GM21619 (cell line): ENCODE data around the gene TBRG4.
A peak's percentile ranks its signal among the peaks of the same experiment; 100 is the strongest.
"Not testable (repeated sequence)": the region's sequence is repeated elsewhere in the genome, so short reads cannot be mapped to it uniquely, and the experiment has no call there.

Experiments used
- ATAC-seq: cut with Tn5 transposase; IDR thresholded peaks from one replicate; pipeline ENCODE4 v1.9.1; 2021; ENCODE audit not compliant: unreplicated experiment

Gene TBRG4

DNA sequence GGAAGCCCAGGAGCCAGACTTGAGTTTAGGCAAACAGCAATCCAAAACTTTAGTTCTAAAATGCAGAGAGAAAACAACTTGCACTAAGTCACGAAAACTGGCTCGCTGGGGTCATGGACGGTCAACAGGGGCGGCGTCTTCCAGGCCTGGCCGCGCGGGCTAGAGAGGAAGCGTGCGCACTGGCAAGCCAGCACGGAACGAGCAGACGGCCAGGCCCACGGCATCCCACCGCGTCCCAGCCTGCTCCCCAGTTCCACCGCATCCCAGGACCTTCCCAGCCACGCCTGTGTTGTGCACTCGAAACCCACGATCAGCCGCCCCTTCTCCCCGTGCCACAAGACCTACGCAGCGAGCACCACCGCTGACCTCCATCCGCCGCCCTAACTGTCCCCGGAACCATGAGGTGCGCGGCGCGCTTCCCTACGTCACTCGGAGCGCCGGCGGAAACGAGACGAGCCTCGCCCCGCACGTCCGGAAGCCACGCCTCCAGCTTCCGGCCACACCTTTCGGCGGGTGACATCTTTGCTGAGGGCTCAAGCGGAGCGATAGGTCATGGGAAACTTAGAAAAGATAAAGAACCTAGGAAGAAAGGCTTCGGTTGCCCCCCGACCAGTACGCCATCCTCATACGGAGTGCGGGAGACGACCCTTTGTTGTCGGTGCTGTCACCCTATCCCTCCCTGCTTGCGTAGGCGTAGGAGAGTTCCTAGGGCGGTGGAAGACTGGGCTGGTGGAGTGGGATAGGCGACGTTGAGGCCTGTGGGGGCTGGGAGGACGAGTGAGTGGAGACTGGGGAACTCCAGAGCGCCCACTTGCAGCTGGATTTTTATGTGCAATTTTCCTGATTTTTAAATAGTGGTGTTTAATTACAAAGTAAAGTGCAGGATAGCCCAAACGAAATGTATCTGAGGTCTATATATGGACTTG is at the start of gene TBRG4:
Gene TBRG4 (minus strand): TSS at position 400 of the 926 bp plus-strand sequence. CDS start 2,460 bp downstream, outside the sequence.
- ATAC-seq: peak; percentile 96

DNA sequence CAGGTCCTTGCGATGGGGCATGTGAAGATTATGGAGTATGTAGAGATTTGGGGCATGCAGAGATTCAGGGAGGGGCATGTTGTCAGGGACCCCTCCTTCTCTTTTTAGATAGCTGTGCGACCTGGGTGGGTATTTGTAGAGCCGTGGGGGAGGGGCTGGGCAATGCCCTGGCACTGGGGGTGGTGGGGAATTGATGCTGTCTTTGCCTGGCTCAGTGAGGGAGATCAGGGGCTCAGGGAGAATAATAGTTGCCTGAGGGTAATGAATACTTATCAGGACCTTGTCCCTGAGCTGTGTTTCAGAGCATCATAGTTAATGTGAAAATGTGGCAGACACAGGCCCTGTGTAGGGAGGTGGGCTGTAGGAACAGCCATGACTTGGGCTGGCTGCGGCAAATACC is 49.6 kb upstream of the TBRG4 start:
- ATAC-seq: no peak

DNA sequence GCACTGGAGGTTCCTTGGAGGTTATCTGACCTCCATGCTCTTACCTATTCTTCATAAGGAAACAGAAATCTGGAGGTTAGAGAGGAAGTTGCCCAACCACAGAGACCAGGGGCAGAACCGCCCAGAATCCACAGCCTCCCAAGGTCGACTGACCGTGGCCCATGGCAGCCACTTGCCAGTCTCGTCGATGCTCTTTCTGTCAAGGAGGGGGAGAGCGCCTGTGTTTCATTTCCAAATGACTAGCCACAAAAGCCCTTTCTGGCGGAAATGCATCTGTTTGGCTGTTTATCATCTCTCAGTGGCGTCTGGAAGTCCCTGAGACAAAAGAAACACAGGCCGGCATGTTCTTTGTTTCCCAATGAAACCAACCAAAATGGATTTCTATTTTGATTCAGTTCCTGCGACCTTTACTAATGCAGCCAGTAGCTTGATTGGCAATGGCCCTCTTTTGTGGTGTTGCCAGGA is 49.0 kb upstream of the TBRG4 start:
- peak; percentile 56 for ATAC-seq

DNA sequence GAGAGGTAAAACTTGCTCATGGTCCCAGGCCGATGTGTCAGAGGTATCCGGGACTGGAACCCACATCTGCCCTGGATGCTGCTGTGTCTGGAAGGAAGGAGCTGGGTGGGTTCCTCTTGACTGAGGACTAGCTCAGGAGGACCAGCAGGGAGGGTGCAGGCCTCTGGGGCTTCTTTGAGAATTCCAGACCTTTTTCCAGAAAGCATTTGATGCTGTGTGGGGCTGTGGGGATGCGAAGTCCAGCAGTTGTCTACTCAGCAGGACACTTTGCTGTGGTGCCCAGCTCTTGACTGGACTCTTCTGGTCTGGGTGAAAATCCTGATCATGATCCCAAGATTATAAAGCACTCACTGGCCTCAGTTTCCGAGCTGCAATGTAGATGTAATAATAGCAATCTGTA is 47.8 kb upstream of the TBRG4 start:
- ATAC-seq: no peak

DNA sequence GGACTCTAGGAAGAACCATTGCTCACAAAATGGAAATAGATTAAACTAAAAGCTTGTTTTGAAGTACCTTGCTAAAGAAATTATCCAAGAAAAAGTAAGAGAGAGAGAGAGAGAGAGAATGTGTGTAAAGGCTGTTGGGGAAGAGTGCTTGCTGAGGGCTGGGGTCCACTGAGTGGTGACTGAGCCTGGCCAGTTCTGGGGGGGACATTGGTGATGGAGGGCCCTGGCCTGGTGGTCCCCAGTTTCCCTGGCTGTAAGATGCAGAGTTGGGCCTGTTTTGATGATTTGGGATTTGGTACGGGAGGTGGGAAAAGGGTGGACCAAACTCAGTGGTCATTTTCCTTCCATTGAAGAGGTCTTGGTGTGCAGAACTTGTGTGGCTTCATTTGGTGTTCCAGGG is 47.0 kb upstream of the TBRG4 start:
- no peak for ATAC-seq

DNA sequence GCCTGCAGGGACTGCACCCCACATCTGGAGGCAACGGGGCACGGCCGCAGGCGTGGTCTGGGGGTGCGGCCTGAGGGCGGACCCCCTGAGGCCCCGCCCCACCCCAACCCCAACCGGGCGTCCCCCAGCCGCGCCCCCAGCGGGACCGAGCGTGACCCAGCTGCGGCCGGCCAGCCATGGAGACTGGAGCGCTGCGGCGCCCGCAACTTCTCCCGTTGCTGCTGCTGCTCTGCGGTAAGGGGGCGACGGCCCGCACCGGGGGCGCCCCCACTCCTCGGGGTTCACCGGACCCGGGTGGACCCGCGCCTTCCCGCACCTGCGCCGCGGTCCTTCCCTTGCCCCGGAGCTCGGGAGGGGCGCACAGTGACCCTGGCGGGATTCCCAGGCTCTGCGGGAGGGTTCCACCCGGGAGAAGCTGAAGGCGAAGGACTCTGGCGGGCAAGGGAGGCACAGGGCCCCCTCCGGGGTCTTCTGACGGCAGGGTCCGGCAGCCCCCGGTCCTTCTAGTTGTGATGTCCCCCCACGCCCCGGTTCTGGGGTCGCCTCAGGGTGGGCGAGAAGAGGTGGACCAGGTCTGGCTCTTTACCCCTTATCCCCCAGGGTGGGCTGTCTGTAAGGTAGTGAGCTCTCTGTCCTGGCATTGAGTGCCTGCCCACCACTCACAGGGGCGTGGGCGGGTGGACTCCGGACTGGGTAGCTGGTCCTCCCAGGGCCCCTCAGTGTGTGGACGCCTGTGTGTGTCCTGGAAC is 46.3 kb upstream of the TBRG4 start, which contains the start of gene RAMP3:
Gene RAMP3 (plus strand): TSS at position 139 of the 749 bp plus-strand sequence. CDS start 38 bp downstream, at position 177.
- no peak for ATAC-seq

DNA sequence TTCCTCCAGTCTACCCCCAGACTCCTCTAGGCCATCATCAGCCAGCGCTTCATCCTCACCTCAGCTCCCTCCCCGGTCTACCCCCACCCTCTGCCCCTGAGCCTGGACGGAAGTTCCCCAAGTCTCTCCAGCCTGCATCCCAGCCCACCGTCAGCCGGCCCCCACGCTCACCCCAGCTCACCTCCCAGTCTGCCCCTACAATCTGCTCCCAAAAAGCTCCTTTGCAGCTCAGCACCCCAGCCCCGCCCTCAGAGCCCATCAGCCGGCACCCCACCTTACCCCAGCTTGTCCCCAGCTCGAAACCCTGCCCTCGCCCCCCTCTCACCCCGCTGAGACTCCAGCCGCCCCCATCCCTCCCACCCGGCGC is 45.8 kb upstream of the TBRG4 start:
- ATAC-seq: no peak

DNA sequence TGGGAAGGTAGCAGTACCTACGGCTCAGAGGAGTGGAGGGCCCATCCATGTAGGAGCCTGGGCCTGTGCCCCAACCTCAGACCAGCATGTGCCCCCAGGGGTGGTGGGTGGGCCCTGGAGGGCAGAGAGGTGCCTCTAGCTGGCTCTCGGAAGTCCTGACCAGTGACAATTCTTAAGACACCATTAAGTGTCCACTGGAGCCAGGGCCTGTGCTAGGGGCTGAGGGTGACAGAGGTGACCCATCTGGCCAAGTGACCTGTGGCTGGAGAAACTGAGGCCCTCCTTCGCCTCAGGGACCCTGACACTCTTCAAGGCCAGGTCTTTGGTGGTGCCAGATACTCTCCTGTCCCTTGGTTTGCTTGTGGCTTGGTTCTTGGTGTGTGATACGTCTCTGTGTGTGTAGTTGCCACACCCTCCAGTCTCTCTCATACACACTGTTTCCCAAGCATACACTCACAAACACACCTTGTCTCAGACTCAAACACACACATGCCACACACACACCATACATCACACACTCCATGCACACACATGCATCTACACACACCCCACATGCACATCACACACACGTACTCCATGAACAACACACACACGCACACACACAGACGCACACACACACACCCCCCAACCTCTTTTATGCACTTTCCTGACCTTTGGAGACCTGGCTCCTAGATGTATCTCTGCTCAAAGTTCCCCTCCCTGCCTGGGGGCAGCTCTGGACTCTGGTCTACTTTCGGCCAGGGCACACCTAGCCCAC is 45.2 kb upstream of the TBRG4 start:
- no peak for ATAC-seq

DNA sequence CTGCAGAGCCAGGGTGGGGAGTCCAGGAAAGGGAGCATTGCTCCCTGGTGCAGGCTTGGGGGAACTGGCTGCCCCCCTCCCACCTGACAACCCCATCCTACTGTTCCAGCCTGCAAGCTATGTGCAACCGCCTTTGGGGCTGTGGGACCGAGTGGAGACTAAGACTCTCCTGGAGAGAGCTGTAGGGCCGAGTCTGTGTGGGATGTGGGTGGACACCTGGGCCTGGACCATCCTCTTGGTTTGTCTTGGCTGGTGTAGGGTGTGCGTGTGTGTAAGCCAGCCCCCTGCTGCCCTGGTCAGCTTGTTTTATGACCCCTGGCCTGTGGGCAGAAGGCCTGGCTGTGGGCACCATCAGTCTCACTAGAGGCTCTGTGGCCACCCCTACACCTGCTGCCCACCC is 44.4 kb upstream of the TBRG4 start:
- no peak for ATAC-seq

DNA sequence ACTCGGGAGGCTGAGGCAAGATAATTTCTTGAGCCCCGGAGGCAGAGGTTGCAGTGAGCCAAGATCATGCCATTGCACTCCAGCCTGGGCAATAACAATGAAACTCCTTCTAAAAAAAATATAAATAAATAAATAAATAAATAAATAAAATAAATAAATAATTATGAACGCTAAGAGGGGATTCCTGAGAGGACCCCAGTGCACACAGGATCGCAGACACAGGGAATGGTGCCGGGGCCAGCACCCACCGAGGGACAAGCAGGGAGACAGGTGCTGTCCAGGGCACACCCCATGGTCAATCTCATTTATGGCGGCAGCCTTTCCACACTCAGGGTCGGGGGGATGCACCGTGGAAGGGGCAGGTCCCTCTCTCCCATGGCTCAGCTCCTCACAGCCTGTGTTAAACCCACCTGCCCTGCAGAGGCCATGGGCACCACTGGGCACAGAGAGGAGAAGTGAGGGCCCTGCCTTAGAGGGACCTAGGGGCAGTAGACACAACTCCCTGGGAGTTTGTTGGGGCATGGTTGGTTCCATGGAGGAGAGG is 43.9 kb upstream of the TBRG4 start:
- no peak for ATAC-seq

DNA sequence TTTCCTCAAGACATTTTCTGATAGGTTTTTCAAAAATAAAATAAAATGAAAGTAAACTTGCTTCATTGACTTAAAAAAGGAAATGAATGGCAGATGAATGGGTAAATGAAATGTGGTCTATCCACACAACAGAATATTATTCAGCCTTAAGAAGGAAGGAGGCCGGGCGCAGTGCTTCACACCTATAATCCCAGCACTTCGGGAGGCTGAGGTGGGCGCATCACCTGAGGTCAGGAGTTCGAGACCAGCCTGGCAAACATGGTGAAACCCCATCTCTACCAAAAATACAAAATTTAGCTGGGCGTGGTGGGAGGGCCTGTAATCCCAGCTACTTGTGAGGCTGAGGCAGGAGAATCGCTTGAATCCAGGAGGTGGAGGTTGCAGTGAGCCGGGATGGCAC is 42.4 kb upstream of the TBRG4 start:
- ATAC-seq: not testable (repeated sequence)

DNA sequence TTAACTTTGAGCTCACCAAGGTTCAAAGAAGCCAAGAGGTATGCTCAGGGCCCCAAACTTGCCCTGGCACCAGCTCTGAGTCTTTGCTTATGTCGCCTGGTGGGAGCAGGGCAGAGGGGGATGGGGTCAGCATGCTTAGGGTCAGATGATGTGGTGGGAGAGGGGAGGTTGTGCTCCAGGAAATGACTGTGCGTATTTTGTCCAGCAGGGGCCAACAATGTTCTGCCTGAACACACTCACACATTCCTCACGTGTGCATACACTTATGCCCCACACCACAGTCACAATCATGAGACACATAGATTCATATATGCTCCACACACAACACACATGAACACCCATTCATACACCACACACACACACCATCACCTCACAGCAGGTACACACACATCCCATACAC is 41.7 kb upstream of the TBRG4 start:
- ATAC-seq: no peak

DNA sequence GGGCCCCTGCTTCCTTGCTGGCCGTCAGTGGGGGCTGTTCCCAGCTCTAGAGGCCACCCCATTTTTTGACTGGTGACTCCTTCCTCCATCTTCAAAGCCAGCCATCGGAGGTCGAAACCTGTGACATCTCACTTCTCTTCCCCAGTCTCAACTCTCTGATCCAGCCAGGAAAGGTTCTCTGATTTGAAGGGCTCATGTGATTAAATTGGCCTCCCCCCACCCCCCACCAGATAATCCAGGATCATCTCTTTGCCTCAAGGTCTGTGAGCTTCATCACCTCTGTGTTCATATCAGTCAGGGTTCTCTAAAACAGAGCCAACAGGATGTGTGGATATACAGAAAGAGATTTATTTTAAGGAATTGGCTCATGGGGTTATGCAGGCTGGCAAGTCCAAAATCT is 40.5 kb upstream of the TBRG4 start:
- no peak for ATAC-seq

DNA sequence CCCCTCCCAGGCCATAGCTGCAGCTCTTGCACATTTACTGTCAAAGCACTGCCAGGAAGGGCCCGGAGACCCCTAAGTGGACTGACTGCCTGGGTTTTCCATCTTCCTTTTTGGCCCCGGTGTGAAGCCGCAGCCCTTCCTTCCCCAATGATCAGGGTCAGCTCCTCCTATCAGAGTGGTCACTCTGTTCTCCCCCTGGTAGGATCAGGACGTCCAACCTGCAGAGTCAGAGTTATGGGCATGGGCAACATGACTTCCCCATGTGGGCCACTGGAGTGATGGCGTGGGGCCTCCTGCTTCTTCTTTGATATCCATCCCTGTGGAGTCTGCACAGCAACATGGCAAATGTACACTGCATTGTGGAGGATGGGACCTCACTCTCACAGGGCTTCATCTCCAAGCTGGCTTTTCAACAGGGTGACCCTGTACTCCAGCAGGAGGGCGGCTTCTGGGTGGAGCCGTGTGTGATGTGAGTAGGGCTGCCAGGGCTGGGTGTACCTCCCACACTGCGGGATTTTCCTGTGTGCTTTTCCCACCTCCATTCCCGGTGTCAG is 39.7 kb upstream of the TBRG4 start:
- no peak for ATAC-seq

DNA sequence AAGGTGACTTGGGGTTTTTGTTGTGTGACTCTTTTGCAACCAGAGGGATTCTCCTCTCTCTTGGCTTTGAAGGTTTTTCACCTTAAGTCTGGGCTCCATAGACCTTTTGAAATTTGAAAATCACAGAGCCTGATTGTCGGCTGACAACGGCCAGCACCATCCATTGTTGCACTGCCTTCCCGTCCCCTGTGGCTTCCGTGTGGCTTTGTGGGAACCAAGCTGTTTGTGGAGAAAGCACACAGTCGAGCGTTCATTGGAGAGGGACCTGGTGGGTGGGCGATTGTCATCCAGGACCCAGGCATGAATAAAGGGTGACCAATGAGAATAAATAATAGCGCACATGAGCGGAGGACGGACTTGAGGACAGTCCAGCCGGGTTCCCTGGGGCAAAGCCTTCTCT is 38.7 kb upstream of the TBRG4 start:
- no peak for ATAC-seq

DNA sequence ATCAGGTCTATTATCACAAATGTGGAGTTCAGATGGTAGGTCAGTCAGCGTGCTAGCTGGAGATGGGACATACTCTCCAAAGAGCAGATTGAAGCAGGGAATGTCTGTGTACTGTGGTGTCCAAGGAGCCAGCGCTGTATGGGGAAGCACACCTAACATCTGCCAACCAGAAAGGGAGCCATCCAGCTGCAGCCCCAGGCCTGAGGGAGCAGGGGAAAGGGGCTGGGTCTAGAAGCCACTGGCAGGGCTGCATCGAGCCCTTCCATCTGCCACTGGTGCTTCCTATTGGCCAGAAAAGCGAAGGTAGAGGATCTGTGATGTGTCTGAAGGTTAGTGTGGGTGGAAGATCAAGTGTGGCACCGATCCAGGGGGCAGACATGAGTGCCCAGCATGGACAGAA is 38.1 kb upstream of the TBRG4 start:
- ATAC-seq: no peak

DNA sequence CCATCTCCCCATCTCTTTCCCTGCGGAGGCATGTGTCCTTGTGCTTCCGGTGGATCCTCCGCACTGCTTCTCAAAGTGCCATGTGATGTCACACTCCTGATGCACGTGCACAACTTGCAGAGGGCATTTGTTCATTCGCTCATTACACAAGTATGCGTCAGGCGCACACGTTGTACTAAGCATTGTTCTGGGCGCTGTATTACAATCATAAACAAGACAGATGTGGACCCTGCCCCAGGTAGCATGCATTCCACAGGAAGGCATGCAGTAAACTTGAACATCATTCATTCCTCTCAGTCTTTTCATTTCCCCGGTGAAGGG is 37.1 kb upstream of the TBRG4 start:
- ATAC-seq: no peak

DNA sequence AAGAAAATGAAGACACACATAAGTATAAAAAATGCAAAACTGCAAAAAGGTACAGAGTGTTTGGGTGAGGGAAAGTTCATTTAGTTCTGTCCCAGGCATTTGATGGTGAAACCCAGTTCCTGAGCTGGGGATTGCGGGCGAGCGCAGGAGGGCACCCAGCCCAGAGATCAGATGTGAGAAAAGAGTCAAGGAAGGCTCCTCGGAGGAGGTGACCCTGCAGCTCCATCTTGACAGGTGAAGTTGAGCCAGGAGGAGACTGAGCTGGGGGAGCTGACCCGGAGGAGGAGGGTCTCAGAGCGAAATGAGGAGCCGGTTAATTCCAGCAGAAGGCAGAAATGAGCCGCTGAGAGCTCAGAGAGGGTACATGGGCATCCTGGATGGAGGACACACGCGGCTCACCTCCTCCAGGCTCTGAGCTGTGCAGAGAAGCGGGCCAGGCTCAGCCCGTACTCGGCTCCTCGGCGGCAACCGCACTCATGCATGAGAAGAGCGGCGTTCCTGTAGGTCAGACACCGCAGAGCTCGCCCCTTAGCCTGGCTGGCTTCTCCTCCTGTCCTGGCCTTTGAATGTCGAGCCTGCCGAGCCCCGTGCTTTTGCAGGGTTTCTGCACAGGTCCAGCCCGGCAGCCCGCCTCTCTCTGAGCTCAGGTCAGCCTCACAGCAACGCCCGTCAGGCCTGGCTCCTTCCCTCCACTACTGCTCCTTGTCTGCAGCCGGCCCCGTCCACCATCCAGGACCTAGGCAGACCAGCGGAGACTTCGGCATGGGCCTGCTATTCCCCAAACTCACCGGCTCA is 36.6 kb upstream of the TBRG4 start:
- no peak for ATAC-seq

DNA sequence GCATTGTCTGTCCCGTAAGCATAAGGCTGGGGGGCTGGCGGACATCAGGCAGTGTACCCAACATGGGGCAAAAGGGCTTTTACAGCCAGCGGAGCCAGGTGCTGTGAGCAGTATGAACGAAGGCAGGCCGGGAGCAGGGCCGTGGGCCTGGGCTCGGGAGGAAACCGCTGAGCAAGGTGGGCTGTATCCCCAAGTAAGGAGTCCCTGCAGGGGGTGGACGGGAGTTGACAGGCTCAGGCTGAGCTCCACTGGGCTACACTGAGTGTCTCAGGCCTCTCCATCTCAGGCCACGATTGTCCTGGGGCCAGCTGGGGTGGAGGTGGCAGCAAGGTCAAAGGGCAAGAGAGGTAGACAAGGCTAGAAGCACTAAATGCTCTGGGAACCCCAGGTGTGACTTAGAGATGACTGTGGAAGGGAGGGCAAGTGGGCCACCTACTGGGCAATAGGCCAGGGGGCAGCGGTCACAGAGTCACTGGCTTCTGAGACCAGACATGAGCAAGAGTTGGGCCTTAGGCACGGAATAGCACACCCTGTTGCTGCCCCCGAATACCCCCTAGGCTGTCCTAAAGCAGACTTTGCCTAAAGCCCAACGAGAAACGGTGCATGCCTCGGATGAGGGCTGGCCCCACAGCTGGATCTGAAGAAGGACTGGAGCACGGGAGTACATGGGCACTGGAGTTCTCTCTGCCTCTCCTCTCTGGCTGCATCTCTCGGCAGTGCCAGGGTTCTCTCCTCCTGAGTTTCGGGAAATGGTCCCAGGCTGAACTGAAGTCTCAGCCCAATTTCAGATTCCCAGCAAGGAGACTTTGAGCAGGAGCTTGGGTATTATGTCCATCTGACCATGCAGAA is 35.3 kb upstream of the TBRG4 start:
- ATAC-seq: no peak
